GM12875 (cell line): ENCODE results near the gene FAM131A.

ENCODE experiments used
- H3K4me3 ChIP-seq: one replicate; pipeline ENCODE4 v1.5.1; 2011; ENCODE audit warnings: low read depth, low read length, control low read depth
- CTCF ChIP-seq: IDR thresholded peaks from 2 replicates; pipeline ENCODE4 v1.5.1; 2011; ENCODE audit warnings: low read depth, mild to moderate bottlenecking, control low read depth, inconsistent platforms, low read length, moderate library complexity, borderline replicate concordance; ENCODE audit not compliant: insufficient read depth

FAM131A gene

GRCh38 chr3:184362668-184363546 lies 25.5 kb downstream of the FAM131A start:
- H3K4me3 ChIP-seq: peak overlapping the region; percentile 87
- peak; percentile 74 for TF ChIP-seq CTCF

- no peak for TF ChIP-seq CTCF
- H3K4me3 ChIP-seq: no peak overlapping the region
Observed at GRCh38 chr3:184366619-184367289, 29.4 kb downstream of the FAM131A start.

GRCh38 chr3:184368116-184368515 lies 30.7 kb downstream of the FAM131A start:
- no peak overlapping the region for H3K4me3 ChIP-seq
- TF ChIP-seq CTCF: no peak

- no peak for TF ChIP-seq CTCF
- H3K4me3 ChIP-seq: no peak overlapping the region
Observed at GRCh38 chr3:184368586-184369183, 31.3 kb downstream of the FAM131A start.

GRCh38 chr3:184371570-184372018 lies 34.2 kb downstream of the FAM131A start:
- peak; percentile 89 for TF ChIP-seq CTCF
- H3K4me3 ChIP-seq: no peak overlapping the region

GRCh38 chr3:184372296-184372821 lies 35.0 kb downstream of the FAM131A start:
- no peak overlapping the region for H3K4me3 ChIP-seq
- TF ChIP-seq CTCF: no peak
